Vagina (tissue), 2 donors: ENCODE data around the gene HSPA8.

Experiments used
- POLR2A ChIP-seq, 2 donors: fragments of 450-650 bp; IDR thresholded peaks; one replicate each; pipeline ENCODE4 v1.6.1; 2017; ENCODE audit warnings: antibody characterized with exemption in 2 of 2, mild to moderate bottlenecking in 2 of 2, moderate library complexity in 2 of 2
- POLR2AphosphoS5 ChIP-seq, 2 donors: sonication (generic); formaldehyde crosslinking; IDR thresholded peaks; one replicate each; pipeline ENCODE4 v1.9.0; 2017; ENCODE audit warnings: antibody characterized with exemption in 2 of 2, mild to moderate bottlenecking in 2 of 2, low read depth in 1 of 2; ENCODE audit not compliant: insufficient read depth in 1 of 2
- TF ChIP-seq, protein P1 (sequence below), 3 experiments: fragments of 450-650 bp in 2 of 3; fragments of 200-600 bp in 1 of 3; sonication (generic) in 1 of 3; IDR thresholded peaks; one replicate each; pipeline ENCODE4 v1.5.1; 2017 to 2019; ENCODE audit warnings: antibody characterized with exemption in 3 of 3, mild to moderate bottlenecking in 2 of 3, moderate library complexity in 2 of 3

DNA sequence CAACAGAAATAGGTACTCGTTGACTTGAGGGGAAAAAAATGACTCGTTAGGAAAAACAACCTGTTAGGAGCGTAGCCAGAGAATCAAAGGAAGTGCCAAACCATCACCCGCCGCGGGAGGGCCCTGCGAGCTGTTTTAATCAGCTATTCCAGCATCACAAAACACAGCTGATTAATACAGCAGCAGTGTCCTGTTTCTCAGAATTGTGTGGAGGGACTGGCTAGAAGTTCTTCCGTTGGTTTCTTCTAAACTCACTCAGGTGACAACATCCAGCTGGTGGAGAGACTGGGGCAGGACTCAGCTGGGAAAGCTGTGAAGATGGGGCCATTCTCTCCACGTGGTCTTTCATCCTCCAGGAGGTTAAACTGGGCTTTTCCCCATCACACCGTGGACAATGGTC, 28.0 kb downstream of the HSPA8 start:
- TF ChIP-seq, protein P1, sequence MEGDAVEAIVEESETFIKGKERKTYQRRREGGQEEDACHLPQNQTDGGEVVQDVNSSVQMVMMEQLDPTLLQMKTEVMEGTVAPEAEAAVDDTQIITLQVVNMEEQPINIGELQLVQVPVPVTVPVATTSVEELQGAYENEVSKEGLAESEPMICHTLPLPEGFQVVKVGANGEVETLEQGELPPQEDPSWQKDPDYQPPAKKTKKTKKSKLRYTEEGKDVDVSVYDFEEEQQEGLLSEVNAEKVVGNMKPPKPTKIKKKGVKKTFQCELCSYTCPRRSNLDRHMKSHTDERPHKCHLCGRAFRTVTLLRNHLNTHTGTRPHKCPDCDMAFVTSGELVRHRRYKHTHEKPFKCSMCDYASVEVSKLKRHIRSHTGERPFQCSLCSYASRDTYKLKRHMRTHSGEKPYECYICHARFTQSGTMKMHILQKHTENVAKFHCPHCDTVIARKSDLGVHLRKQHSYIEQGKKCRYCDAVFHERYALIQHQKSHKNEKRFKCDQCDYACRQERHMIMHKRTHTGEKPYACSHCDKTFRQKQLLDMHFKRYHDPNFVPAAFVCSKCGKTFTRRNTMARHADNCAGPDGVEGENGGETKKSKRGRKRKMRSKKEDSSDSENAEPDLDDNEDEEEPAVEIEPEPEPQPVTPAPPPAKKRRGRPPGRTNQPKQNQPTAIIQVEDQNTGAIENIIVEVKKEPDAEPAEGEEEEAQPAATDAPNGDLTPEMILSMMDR (IDR thresholded peaks at IDR 0.05): peak in 1 of 3 experiments; percentile 3
- TF ChIP-seq POLR2AphosphoS5 (IDR thresholded peaks at IDR 0.05; ENCODE audit: insufficient read depth in 1 of 2, low read depth in 1 of 2) (no peak), POLR2A (IDR thresholded peaks at IDR 0.05) (no peak)
